ENCODE data around the gene CCDC186.

Gene CCDC186

GRCh38 chr10:114115661-114116445, 58.1 kb downstream of the CCDC186 start:
- DNase-seq (ENCODE audit: extremely low spot score) = no peak
- POLR2A ChIA-PET = no interaction called here
- TF ChIP-seq FOXK2 (IDR thresholded peaks at IDR 0.05) = no peak
- no peak for TF ChIP-seq PKNOX1 (IDR thresholded peaks at IDR 0.05)
- no peak for TF ChIP-seq FOXM1 (IDR thresholded peaks at IDR 0.05; ENCODE audit: borderline replicate concordance)
- no peak for TF ChIP-seq BHLHE40 (IDR thresholded peaks at IDR 0.05; ENCODE audit: borderline replicate concordance)
- no peak for TF ChIP-seq SUZ12 (IDR thresholded peaks at IDR 0.05)
- TF ChIP-seq ARNT (IDR thresholded peaks at IDR 0.05) = no peak
- TF ChIP-seq CTBP1 (IDR thresholded peaks at IDR 0.05; ENCODE audit: borderline replicate concordance) = no peak
- no peak for TF ChIP-seq ZNF384 (IDR thresholded peaks at IDR 0.05)
- TF ChIP-seq NFRKB (IDR thresholded peaks at IDR 0.05) = no peak
- CTCF ChIA-PET = no interaction called here

GRCh38 chr10:114110174-114110972, 63.6 kb downstream of the CCDC186 start:
- CTCF ChIA-PET = interaction anchor here (0.6 kb wide), 1 partner anchor 421 kb away, joined by 4 read pairs; no protein-coding TSS in a partner anchor
- peak; percentile 38 for DNase-seq (ENCODE audit: extremely low spot score)
- POLR2A ChIA-PET = no interaction called here
- TF ChIP-seq ZNF384 (IDR thresholded peaks at IDR 0.05) (no peak), NFRKB (IDR thresholded peaks at IDR 0.05) (no peak), LEF1 (IDR thresholded peaks at IDR 0.05; ENCODE audit: borderline replicate concordance) (no peak), TARDBP (IDR thresholded peaks at IDR 0.05) (no peak), PKNOX1 (IDR thresholded peaks at IDR 0.05) (no peak), FOXA1 (IDR thresholded peaks at IDR 0.05) (no peak), FOXK2 (IDR thresholded peaks at IDR 0.05) (no peak), HDGF (IDR thresholded peaks at IDR 0.05; ENCODE audit: borderline replicate concordance) (no peak), ELF4 (IDR thresholded peaks at IDR 0.05) (no peak), SP1 (IDR thresholded peaks at IDR 0.05) (no peak), L3MBTL2 (conservative IDR thresholded peaks at IDR 0.05) (no peak), FOXM1 (IDR thresholded peaks at IDR 0.05; ENCODE audit: borderline replicate concordance) (no peak), BHLHE40 (IDR thresholded peaks at IDR 0.05; ENCODE audit: borderline replicate concordance) (no peak), CTBP1 (IDR thresholded peaks at IDR 0.05; ENCODE audit: borderline replicate concordance) (no peak), ARNT (IDR thresholded peaks at IDR 0.05) (no peak)

DNA sequence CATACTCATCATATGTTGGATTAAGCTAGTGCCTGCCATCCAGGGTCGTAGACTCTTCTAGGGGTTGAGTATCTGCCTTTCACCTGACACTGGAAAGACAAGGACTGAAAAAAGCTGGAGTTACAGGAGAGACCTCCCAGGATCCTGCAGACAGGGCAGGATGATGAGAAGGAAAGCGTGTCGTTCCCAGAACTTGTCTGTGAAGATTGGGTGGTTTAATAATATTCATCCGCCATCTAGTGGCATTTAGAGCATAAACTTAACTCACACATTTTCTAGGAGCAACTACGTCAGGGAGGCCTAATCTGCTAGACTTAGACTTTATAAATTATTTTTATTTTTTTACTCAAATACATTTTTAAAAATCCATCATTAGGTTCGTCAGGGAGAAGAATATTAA, 70.7 kb downstream of the CCDC186 start:
- CTCF ChIA-PET = interaction anchor here (0.6 to 1.8 kb wide), 5 partner anchors 123 to 440 kb away, joined by 3 to 5 read pairs (median 3); no protein-coding TSS in a partner anchor
- no peak for TF ChIP-seq FOXA1 (IDR thresholded peaks at IDR 0.05)
- TF ChIP-seq L3MBTL2 (conservative IDR thresholded peaks at IDR 0.05) = no peak
- no peak for TF ChIP-seq TARDBP (IDR thresholded peaks at IDR 0.05)
- POLR2A ChIA-PET = no interaction called here
- DNase-seq (ENCODE audit: extremely low spot score) = peak; percentile 68

GRCh38 chr10:114102256-114102655, 71.7 kb downstream of the CCDC186 start:
- POLR2A ChIA-PET = no interaction called here
- DNase-seq (ENCODE audit: extremely low spot score) = no peak
- TF ChIP-seq SP1 (IDR thresholded peaks at IDR 0.05) = no peak
- no peak for TF ChIP-seq HDGF (IDR thresholded peaks at IDR 0.05; ENCODE audit: borderline replicate concordance)
- no peak for TF ChIP-seq SUZ12 (IDR thresholded peaks at IDR 0.05)
- no peak for TF ChIP-seq FOXA1 (IDR thresholded peaks at IDR 0.05)
- no peak for TF ChIP-seq FOXK2 (IDR thresholded peaks at IDR 0.05)
- no peak for TF ChIP-seq NFRKB (IDR thresholded peaks at IDR 0.05)
- TF ChIP-seq ELF4 (IDR thresholded peaks at IDR 0.05) = no peak
- CTCF ChIA-PET = interaction anchor here (0.9 to 1.8 kb wide), 4 partner anchors 122 to 398 kb away, joined by 3 to 5 read pairs (median 4); no protein-coding TSS in a partner anchor

DNA sequence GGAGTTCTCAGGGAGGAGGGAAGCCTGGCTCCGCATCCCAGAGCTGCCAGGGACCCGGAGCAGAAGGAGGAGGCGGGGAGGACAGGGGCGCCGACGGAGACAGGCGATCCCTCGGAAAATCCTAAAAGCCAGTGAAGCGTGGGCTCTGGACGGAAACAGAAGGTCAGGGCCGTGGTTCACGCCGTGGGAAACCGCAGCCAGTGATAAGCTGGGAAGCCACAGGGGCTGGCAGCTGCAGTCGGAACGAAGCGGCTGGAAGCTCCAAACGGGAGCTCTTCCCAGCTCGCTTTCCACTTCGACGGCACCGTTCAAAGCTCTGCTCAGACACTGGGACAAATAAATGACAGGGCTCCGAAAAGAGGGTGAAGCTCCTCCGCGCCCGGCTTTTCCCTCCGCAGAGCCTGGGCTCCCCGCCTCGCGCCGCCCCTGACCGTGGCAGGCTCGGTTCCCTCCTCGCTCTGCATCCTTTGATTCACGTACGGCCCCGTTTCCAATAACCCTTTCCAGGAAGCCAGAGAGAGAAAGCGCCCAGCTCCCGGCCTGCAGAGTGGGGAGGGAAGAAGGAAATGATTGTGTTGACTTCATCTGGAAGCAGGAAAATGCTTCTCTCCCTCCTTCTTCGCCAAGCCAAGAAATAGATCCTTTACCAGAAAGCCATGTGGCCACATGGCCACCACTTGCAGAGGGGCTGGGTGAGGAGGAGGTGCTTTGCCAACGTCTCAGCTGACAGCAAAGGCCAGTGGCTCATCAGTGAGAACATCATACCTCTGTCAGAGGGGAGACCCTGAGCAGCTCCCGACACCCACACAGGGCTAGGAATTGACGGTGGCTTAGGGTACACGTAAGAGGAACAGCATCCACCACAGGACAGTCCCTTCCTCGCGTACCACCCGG, 72.9 kb downstream of the CCDC186 start:
- TF ChIP-seq ARNT (IDR thresholded peaks at IDR 0.05) = no peak
- no peak for TF ChIP-seq SP1 (IDR thresholded peaks at IDR 0.05)
- TF ChIP-seq NFRKB (IDR thresholded peaks at IDR 0.05) = no peak
- TF ChIP-seq SUZ12 (IDR thresholded peaks at IDR 0.05) = no peak
- TF ChIP-seq LEF1 (IDR thresholded peaks at IDR 0.05; ENCODE audit: borderline replicate concordance) = no peak
- TF ChIP-seq HDGF (IDR thresholded peaks at IDR 0.05; ENCODE audit: borderline replicate concordance) = no peak
- no peak for TF ChIP-seq ELF4 (IDR thresholded peaks at IDR 0.05)
- TF ChIP-seq BHLHE40 (IDR thresholded peaks at IDR 0.05; ENCODE audit: borderline replicate concordance) = no peak
- TF ChIP-seq TARDBP (IDR thresholded peaks at IDR 0.05) = no peak
- TF ChIP-seq CTBP1 (IDR thresholded peaks at IDR 0.05; ENCODE audit: borderline replicate concordance) = no peak
- POLR2A ChIA-PET = no interaction called here
- CTCF ChIA-PET = interaction anchor here (0.7 to 1.0 kb wide), 2 partner anchors 13 to 361 kb away, joined by 3 read pairs; no protein-coding TSS in a partner anchor
- no peak for DNase-seq (ENCODE audit: extremely low spot score)

GRCh38 chr10:114096864-114097263, 77.1 kb downstream of the CCDC186 start:
- no peak for TF ChIP-seq CTBP1 (IDR thresholded peaks at IDR 0.05; ENCODE audit: borderline replicate concordance)
- no peak for TF ChIP-seq TARDBP (IDR thresholded peaks at IDR 0.05)
- DNase-seq (ENCODE audit: extremely low spot score) = no peak
- CTCF ChIA-PET = no interaction called here
- POLR2A ChIA-PET = no interaction called here
